Spleen (tissue), 7 donors: ENCODE measurements around the gene CHST12.

Experiments
- POLR2A ChIP-seq, 3 donors: fragments of 450-650 bp; IDR thresholded peaks; one replicate each; pipeline ENCODE4 v1.5.1; 2017; ENCODE audit warnings: antibody characterized with exemption in 3 of 3, mild to moderate bottlenecking in 1 of 3
- POLR2AphosphoS5 ChIP-seq, 3 donors: sonication (generic); formaldehyde crosslinking; IDR thresholded peaks; one replicate each; pipeline ENCODE4 v1.5.1; 2017; ENCODE audit warnings: antibody characterized with exemption in 3 of 3
- TF ChIP-seq, protein P1 (sequence below), 11 experiments: fragments of 200-600 bp in 7 of 11; fragments of 450-650 bp in 4 of 11; sonication (generic) in 4 of 11; IDR thresholded peaks in 8 of 11; conservative IDR thresholded peaks in 3 of 11; 1 replicate in 7 of 11; 2 replicates in 4 of 11; pipeline versions ENCODE4 v1.4.0 to v1.8.0; 2016 to 2021; ENCODE audit warnings: antibody characterized with exemption in 11 of 11, inconsistent platforms in 4 of 11, mild to moderate bottlenecking in 1 of 11
- donor health status: DM: no; HTN: no; CAD: no; lungs with moderate emphysema.
- donor health status: DM: no; HTN: no; CAD: no.
- donor health status: DM: no; HTN: no; CAD: no.

DNA sequence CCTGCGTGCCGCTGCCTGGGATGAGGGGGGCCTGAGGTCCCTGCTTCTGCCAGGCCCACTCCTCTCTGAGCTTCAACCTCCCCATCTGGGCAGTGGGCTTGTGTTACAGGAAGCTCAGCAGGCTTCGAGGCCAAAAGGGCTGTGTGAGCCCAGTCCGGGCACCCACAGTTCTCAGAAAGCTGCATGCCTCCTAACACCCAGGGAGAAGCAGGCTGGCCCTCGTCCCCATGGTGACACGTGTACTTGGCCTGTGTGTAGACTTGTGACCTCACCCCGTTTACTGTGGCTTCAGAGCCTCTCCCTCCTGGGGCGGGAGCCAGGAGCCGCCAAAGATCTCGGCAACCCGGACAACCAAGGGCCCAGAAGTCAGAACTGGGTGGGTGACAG, 75.0 kb downstream of the CHST12 start:
- TF ChIP-seq, protein P1, sequence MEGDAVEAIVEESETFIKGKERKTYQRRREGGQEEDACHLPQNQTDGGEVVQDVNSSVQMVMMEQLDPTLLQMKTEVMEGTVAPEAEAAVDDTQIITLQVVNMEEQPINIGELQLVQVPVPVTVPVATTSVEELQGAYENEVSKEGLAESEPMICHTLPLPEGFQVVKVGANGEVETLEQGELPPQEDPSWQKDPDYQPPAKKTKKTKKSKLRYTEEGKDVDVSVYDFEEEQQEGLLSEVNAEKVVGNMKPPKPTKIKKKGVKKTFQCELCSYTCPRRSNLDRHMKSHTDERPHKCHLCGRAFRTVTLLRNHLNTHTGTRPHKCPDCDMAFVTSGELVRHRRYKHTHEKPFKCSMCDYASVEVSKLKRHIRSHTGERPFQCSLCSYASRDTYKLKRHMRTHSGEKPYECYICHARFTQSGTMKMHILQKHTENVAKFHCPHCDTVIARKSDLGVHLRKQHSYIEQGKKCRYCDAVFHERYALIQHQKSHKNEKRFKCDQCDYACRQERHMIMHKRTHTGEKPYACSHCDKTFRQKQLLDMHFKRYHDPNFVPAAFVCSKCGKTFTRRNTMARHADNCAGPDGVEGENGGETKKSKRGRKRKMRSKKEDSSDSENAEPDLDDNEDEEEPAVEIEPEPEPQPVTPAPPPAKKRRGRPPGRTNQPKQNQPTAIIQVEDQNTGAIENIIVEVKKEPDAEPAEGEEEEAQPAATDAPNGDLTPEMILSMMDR (IDR thresholded peaks at IDR 0.05 in 8 of 11, conservative IDR thresholded peaks at IDR 0.05 in 3 of 11), result no peak
- TF ChIP-seq POLR2AphosphoS5 (IDR thresholded peaks at IDR 0.05) (no peak), POLR2A (IDR thresholded peaks at IDR 0.05) (no peak)
